ENCODE data around the gene USP5.
A peak's percentile ranks its signal among the peaks of the same experiment; 100 is the strongest.

GRCh38 chr12:6872073-6873048, 20.4 kb downstream of the USP5 start:
- TF ChIP-seq CTCF (IDR thresholded peaks at IDR 0.05): peak; percentile 77 to 96 (median 92)
- no peak for TF ChIP-seq POLR2A (IDR thresholded peaks at IDR 0.05)
